HG02798 (cell line): ENCODE measurements around the gene NT5C3B.
"Not testable (repeated sequence)": the region's sequence is repeated elsewhere in the genome, so short reads cannot be mapped to it uniquely, and the experiment has no call there.

Experiments
- ATAC-seq: cut with Tn5 transposase; IDR thresholded peaks from one replicate; pipeline ENCODE4 v1.9.1; 2021; ENCODE audit warnings: mild to moderate bottlenecking; ENCODE audit not compliant: unreplicated experiment, poor library complexity

NT5C3B gene

DNA sequence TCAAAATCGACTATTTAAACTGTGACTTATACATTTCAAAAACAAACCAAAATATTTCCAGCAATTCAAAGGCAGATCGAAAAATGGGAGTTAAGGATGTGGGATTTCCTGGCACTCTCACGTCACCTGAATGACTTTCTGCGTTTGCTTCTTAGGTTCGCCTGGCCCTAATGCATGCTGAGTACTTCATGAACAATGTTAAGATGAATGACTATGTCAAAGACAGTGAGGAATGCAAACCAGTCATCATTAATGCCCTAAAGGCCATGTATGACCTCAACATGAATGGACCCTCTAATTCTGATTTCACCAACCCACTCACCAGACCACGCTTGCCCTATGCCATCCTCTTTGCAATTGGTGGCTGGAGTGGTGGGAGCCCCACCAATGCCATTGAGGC lies 8.9 kb upstream of the NT5C3B start:
- no peak for ATAC-seq

DNA sequence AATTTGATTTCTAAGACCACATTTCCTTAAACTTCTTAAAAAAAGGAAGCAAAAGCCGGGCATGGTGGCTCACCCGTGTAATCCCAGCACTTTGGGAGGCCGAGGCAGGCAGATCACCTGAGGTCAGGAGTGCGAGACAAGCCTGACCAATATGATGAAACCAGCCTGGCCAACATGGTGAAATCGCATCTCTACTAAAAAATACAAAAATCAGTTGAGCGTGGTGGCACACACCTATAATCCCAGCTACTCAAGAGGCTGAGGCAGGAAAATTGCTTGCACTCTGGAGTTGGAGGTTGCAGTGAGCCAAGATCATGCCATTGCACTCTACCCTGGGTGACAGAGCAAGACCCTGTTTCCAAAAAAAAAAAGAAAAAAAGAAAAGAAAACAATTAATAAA lies 4.7 kb upstream of the NT5C3B start:
- not testable (repeated sequence) for ATAC-seq

DNA sequence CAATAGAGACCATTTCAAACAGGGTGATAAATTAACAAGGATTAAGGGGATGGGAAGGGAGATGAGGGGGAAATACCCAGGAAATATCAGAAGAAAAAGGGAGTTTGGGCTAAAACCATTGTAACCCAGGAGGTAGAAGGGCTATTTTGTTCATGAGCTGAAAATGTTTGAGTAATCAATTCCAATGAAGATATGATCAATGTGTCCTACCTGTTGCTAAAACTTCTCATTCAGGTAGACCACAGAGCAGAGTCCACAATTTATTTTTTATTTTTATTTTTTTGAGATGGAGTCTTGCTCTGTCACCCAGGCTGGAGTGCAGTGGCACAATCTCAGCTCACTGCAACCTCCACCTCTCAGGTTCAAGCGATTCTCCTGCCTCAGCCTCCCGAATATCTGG lies 3.4 kb upstream of the NT5C3B start:
- ATAC-seq = not testable (repeated sequence)

DNA sequence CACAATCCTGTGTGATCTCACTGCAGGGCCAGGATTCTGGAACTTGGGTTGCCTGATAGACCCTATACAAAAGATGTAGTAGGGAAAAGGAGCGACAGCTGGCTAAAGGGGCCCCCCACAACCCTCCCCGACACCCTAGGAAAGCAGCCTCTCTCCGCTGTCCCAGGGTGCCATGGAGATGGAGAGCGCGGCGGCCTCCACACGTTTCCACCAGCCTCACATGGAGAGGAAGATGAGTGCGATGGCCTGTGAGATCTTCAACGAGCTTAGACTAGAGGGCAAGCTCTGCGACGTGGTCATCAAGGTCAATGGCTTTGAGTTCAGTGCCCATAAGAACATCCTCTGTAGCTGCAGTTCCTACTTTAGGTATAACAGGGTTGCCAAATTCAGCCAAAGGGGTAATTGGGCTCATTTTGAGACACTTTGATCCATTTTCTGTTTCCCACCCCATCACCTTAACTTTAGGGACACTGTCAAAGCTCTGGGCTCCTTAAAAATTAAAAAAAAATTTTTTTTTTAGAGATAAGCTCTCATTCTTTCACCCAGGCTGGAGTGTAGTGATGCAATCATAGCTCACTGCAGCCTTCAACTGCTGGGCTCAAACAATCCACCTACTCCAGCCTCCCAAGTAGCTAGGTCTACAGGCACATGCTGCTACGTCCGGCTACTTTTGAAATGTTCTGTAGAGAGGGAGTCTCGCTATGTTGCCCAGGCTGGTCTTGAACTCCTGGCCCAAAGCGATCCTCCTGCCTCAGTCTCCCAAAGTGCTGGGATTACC lies 1.9 kb upstream of the NT5C3B start, which contains the start of gene KLHL10:
Gene KLHL10 (plus strand): TSS at position 65 of the 778 bp plus-strand sequence. CDS start 108 bp downstream, at position 173.
- no peak for ATAC-seq

DNA sequence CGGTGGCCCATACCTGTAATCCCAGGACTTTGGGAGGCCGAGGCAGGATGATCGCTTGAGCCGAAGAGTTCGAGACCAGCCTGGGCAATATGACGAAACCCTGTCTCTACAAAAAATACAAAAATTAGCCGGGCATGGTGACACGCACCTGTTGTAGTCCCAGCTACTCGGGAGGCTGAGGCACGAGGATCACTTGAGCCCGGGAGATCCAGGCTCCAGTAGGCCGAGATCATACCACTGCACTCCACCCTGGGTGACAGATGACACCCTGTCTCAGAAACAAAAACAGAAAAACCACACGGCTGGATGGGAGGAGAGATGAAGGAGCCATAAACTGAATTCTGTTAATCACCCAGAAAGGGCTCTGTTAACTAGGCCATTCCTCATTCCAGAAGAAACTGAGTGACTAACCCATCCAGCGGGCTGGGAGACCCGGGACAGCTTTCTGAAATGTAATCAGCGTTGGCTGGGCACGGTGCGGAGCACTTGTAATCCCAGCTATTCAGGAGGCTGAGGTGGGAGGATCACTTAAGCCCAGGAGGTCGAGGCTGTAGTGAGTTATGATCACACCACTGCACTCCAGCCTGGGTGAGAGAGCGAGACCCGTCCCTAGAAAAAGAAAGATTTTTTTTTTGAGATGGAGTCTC lies 641 bp upstream of the NT5C3B start:
- no peak for ATAC-seq

DNA sequence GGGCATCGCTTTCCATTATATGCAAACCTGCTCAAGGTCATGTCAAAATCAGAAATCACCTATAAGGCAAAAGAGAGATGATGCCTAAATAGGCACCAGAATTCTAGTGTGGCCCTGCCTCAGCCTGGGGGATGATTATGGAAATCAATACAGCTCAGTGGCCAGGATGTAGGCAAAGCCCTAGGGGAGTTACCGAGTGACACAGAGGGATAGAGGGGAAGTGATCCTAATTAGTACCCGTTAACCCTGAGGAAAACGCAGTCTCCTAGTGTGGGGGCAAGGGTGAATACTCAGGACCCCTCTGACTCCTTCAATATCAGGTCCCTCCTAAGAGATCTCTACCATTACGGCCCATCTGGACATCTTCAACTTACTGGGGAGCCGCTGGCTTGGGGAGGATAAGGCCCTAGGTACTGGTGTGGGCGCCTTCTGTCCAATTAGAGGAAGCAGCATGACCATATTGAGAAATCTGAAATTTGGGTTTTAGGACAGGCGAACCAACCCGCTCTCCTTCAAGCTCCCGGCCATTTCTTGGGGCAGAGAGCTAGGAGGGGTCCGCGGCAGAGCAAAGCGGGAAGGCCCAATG lies 725 bp downstream of the NT5C3B start:
- ATAC-seq = no peak

DNA sequence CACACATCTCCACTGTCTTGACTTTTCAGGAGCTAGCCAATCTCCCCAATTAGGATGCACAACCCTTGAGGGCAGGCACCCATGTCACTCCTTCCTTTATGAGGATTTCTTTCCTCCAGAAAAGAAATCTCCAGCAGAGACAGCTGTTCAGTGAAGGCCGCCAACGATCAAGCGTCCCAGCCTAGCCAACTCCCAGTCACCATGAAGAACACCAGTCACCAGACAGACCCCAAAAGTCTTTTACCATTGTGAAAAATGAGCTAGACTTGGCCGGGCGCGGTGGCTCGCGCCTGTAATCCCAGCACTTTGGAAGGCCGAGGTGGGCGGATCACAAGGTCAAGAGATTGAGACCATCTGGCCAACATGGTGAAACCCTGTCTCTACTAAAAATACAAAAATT lies 6.1 kb downstream of the NT5C3B start:
- ATAC-seq = not testable (repeated sequence)

DNA sequence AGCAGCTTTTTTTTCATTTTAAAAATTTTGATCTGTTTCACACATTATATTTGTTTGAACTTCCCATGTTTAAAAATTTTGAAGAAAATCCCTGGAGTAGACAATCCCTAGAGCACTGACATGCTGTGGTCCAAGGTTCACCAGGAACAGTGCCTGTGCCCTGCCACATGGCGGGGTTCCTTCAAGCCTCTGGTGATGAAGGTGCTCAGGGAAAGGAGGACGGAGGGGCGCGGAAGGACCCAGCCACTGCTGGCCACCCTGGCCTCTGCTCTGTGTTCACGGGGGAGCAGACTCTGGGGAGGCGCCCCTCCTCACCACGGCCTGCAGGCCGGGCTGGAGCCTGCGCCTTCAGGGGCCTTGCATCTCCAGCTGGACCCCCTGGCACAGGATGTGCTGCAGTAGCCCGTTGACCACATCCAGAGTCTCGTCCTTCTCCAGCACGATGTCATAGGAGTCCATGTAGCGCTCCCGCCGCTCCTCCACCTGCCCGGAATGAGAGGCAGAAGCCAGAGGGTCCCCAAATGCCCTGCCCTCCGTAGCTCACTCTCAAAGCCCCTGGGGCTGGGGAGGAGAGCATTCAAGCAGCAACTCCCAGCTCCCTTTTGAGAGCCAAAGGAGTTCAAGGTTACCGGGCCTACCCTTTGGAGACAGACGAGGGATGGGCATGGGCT lies 10.7 kb downstream of the NT5C3B start:
- no peak for ATAC-seq

DNA sequence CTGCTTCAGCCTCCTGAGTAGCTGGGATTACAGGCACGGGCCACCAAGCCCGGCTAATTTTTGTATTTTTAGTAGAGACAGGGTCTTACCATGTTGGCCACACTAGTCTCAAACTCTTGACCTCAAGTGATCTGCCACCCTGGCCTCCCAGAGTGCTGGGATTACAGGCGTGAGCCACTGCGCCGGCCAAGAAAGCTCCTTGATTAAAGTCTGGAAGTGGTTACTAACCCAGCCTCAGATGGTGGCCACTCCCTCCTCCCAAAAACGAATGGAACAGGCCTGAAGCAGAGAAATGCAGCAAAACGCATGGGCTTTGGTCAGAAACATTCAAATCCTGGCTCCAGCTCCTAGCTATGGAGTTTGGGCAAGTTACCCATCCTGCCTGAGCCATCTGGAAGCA lies 11.9 kb downstream of the NT5C3B start:
- ATAC-seq = no peak

DNA sequence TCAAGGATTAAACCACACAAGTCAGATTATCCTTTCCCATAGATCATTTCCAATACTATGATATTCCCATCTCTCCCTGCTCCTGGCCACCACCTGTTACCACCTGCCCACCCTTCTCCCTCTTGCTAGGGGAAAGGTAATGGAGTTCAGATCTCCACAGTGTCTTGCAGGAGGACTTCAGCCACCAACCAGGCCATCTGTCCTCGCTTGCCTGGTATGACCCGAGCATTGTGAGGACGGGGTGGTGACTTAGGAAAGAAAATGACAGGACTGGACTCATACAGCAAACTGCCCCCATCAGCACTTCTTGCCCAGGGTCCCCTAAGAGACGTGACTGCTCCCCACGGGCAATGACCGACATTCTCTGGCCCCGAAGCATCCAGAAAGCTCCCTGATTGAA lies 12.5 kb downstream of the NT5C3B start:
- ATAC-seq = no peak

DNA sequence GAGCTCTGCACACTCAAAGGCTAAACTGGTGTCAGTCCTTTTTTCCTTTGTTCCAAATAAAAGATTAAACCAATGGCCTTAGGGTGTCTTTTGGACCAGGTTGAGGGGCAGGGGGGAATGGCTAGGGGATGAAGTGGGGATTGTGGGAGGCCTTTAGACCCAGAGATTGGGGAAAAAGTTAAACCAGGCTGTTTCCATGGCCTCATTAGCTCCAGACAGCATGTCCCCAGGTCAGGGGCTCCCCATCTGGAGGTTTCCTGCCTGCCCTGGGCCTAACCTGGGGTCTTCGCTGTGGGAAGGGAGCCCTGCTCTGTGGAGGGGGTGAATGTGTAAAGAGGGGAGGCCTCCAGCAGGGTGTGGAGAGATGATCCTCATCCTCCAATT lies 12.9 kb downstream of the NT5C3B start:
- no peak for ATAC-seq

DNA sequence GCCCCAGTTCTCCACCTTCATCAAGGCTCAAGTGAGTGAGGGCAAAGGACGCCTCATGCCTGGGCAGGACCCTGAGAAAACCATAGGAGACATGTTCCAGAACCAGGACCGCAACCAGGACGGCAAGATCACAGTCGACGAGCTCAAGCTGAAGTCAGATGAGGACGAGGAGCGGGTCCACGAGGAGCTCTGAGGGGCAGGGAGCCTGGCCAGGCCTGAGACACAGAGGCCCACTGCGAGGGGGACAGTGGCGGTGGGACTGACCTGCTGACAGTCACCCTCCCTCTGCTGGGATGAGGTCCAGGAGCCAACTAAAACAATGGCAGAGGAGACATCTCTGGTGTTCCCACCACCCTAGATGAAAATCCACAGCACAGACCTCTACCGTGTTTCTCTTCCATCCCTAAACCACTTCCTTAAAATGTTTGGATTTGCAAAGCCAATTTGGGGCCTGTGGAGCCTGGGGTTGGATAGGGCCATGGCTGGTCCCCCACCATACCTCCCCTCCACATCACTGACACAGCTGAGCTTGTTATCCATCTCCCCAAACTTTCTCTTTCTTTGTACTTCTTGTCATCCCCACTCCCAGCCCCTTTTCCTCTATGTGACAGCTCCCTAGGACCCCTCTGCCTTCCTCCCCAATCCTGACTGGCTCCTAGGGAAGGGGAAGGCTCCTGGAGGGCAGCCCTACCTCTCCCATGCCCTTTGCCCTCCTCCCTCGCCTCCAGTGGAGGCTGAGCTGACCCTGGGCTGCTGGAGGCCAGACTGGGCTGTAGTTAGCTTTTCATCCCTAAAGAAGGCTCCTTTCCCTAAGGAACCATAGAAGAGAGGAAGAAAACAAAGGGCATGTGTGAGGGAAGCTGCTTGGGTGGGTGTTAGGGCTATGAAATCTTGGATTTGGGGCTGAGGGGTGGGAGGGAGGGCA lies 13.6 kb downstream of the NT5C3B start:
- no peak for ATAC-seq

DNA sequence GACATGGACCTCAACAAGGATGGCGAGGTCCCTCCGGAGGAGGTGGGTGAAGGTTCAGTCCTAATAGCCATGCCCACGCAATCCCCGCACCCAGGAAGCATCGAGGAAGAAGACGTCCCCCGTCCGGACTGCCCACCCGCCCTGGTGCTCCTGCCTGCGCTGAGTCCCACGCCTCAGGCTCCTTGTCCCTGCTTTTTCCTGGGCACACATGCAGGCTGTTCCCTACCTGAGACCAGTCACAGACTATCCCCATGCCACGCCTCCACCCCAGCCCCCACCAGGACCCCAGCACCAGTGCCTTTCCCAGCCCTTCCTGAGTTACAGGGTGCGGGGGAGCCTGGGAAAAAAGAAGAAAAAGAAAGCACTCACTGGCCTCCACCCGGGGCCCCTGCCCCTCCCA lies 14.3 kb downstream of the NT5C3B start:
- no peak for ATAC-seq

DNA sequence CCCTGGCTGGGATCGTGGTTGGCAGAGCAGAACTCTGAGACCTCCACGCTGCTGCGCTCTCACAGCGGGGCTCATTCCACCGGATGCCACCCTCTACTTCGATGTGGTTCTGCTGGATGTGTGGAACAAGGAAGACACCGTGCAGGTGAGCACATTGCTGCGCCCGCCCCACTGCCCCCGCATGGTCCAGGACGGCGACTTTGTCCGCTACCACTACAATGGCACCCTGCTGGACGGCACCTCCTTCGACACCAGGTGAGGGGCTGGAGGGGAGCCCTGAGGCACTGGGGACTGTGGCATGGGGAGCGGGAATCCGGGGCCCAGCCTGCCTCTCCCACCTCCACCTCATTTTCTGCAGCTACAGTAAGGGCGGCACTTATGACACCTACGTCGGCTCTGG lies 18.0 kb downstream of the NT5C3B start:
- no peak for ATAC-seq

DNA sequence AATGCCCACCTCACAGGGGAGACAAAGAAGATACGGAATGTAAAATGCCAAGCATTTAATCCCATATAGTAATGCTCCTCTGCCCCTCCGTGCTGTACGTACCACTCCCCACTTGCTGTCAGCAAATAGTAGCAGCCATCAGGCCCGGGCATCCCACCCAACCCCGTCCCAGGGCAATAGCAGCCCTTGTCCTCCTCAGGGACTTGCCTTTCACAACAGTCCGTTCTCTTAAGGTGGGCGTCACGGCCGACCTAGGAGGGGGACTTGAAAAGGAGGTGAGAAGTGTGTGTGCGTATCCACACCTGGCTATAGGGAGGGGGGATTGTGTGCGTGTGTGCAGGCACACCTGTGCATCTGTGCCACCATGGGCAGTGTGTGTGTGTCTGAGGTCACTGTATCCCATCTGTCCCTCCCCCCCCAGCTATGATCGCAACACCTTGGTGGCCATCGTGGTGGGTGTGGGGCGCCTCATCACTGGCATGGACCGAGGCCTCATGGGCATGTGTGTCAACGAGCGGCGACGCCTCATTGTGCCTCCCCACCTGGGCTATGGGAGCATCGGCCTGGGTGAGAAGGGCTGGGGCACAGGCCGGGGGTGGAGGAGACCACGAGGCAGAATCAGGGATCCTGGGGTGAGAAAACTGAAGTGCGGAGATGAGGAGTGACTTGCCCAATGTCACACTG lies 19.3 kb downstream of the NT5C3B start:
- ATAC-seq = no peak

DNA sequence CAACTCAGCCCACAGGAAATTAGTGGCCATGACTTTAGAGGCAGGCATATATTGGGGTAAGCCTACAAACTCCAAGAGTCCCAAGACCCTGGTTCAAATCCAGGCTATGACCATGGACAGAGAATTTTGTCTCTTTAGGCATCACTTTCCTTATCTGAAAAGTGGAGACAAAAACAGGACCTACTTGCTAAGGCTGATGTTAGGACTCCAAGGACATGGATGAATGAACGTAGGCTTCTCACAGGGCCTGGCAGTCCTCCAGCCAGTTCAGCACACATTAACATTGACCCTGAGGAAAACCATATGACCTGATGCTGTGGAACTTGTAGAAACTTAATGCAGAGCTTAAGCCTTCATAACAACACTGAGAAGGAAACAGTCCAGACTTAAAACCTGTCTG lies 21.8 kb downstream of the NT5C3B start:
- no peak for ATAC-seq

DNA sequence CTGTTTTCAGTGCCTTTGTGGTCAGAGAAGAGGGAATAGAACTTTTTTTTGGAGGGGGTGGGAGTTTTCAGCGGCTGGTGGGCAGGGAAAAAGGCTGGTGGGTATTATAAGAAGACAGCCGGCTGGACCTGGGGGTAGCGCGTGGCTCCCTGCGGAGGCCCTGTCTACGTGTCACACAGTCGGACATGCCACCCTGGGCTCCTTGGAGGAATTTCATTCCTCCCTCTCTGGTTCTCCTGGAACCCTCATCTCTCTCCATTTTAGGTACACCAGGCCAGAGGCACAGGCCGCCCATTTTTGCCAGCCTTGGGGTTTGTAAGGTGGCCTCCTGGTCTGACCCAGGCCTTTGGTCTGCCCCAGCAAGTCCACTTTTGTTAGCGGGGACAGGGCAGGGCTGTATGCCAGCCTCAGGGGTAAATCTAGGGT lies 22.3 kb downstream of the NT5C3B start:
- ATAC-seq = no peak

DNA sequence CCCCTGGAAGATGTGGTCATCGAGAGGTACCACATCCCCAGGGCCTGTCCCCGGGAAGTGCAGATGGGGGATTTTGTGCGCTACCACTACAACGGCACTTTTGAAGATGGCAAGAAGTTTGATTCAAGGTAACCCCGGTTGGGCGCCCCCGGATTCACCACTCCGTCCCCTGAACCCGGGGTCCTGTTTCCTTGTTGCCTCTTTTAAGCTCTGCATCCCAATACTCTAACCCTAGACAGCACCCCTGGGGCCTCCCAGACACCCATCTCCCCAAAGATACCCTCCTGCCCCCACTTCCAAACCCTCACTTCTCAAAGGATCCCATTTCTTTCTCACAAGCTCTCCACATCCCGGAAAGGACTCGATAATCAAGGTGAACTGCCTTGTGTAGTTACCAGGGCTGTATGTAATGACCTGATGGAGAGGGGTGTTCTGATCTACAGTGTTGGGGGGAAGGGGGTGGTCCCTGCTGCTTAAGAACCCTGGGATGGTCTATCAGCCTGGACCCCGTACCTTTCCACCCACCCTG lies 22.8 kb downstream of the NT5C3B start:
- no peak for ATAC-seq
